GM21423 (cell line): Measurements from ENCODE around the gene CALY.

Experiments used
- ATAC-seq: cut with Tn5 transposase; IDR thresholded peaks from one replicate; pipeline ENCODE4 v1.9.1; 2021; ENCODE audit warnings: mild to moderate bottlenecking, moderate library complexity; ENCODE audit not compliant: unreplicated experiment

The CALY gene

GRCh38 chr10:133314911-133315310 lies 21.8 kb downstream of the CALY start:
- no peak for ATAC-seq

DNA sequence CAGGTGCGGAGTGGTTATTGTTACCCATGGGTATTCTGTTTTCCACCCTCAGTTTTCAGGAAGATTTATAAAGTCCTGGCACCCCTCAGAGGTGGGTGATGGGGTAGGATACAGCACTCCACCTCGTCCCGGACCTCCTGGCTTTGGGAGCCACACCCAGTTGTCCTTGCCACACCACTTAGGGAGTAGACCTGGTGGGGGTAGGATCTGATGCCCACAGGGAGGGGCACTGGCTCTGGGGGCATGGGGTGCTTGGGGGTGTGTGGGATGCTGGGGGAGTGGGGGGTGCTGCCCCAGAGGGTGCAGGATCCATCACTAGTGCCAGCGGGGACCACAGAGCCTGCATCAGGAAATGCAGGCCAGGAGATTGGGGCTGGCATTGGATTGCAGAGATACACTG lies 23.5 kb downstream of the CALY start:
- ATAC-seq, result no peak

GRCh38 chr10:133312769-133313145 lies 23.9 kb downstream of the CALY start:
- ATAC-seq, result no peak

DNA sequence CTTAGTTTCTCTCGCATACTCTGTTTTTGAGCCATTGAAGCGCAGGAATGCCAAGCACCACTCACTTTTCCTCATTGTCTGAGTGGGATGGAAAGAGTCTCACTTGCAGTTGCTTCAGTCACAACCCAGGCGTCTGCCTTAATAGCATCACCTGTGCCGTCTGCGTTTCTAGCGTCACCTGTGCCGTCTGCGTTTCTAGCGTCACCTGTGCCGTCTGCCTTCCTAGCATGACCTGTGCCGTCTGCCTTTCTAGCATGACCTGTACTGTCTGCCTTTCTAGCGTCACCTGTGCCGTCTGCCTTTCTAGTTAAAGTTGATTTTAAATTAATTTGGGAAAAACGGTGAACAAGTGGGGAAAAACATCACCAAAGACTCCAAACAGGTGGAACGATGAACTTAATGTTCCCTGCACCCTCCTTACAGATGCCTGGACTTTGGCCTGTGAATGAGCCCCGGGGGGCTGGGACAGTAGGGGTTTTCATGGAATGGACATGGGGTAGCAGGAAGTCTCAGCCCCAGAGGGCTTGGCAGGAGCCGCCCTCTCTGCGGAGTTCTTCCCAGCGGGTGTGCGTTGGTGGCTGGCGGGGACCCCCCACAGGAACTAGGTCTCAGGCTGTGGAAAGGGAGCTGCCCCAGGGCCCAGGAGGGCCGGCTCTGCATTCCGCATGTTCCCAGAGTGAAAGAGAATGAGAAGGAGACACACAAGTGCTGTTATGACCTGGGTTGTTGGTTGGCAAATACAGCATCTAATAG lies 24.5 kb downstream of the CALY start:
- ATAC-seq, result no peak

GRCh38 chr10:133311570-133311969 lies 25.1 kb downstream of the CALY start:
- ATAC-seq, result no peak

GRCh38 chr10:133310789-133311188 lies 25.9 kb downstream of the CALY start:
- ATAC-seq, result no peak

DNA sequence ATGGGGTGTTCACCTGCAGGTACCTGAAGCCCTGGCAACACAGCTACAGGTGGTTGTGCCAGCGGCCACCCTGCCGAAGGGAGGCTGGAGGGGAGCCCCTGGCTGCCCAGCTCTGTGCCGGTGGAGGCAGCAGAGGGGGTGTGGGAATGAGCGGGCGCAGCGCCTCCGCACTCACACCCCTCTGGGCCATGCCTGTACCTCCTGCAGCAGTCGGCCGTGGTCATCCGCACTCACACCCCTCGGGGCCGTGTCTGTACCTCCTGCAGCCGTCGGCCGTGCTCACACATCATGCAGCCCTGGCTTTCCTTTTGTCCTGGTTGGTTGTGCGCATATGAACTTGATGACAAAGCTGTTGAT lies 26.3 kb downstream of the CALY start:
- no peak for ATAC-seq

DNA sequence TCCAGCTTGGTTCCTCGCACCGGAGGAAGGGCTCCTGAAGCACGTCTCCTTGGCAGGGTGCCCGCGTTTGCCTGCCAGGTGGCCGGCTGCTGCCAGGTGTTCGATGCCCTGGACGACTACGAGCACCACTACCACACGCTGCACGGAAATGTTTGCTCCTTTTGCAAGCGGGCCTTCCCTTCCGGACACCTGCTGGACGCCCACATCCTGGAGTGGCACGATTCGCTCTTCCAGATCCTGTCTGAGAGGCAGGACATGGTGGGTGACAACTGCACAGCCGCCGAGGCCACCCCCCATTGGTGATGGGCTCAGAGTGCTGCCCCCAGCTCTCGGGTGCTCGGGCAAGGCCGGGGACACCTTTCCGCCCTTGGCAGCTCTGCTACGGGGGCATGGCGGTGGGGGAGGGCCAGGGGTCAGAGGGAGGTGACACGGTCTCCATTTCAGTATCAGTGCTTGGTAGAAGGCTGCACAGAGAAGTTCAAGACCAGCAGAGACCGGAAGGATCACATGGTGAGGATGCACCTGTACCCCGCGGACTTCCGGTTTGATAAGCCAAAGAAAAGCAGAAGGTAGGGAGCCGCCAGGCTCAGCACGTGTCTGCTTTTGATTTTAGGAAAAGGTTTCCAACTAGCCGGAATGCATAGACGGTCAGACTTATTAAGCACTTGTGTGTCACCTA lies 26.8 kb downstream of the CALY start:
- ATAC-seq, result no peak

GRCh38 chr10:133309100-133309719 lies 27.5 kb downstream of the CALY start:
- ATAC-seq, result peak; percentile 59

- ATAC-seq, result peak; percentile 70
These were observed 28.1 kb downstream of the CALY start, which contains the start of the genes TUBGCP2 and ZNF511 for GRCh38 chr10:133308421-133309099. TSS of gene TUBGCP2 (minus strand) at chr10:133308872. CDS start at chr10:133302941, 5,931 bp downstream. TSS of gene ZNF511 (plus strand) at chr10:133308914. CDS start at chr10:133308944, 30 bp downstream.

DNA sequence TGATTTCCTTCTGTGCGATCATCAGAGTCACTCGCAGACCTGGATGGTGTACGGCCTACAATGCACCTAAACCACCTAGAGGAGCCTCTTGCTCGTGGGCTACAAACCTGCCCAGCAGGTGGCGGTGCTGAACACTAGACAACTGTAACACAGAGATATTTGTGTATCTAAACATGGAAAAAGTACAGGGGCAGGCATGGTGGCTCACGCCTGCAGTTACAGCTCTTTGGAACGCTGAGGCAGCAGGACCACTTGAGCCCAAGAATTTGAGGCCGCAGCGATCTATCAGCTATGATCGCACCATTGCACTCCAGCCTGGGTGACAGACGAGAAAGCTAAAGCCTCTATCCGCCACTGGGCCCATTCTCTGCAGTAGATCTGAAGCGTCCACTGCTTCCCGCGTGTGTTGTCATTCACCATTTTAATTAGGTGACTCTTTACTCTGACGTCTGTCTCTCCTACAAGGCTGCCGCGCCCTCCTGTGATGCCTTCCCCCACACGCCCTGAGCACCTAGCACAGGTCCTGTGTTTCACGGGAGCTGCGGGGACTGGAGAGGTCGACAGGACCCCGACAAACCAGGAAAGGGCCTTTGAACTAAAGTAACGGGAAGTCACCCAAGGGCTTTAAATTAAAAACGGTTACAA lies 28.8 kb downstream of the CALY start:
- peak; percentile 35 for ATAC-seq

GRCh38 chr10:133306941-133307379 lies 29.7 kb downstream of the CALY start:
- ATAC-seq, result no peak

DNA sequence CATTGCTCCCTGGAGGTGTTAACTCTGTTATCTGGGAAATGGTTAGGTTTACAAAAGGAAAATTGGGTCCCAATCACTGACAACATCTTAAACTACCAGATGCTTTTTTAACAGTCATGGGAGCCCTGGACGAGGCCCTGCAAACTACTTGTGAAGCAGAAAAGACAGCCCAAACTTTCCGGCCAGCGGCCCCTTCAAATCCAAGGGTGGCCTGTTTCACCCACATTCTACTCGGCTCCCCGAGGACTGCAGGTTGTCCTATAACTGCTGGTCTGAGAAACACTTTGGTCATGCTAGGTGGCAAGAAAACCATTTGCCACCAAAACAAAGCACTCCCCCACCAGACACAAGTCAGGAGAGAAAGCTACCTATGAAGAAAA lies 30.6 kb downstream of the CALY start:
- no peak for ATAC-seq

- no peak for ATAC-seq
These were observed 33.5 kb downstream of the CALY start for GRCh38 chr10:133303206-133303605.

DNA sequence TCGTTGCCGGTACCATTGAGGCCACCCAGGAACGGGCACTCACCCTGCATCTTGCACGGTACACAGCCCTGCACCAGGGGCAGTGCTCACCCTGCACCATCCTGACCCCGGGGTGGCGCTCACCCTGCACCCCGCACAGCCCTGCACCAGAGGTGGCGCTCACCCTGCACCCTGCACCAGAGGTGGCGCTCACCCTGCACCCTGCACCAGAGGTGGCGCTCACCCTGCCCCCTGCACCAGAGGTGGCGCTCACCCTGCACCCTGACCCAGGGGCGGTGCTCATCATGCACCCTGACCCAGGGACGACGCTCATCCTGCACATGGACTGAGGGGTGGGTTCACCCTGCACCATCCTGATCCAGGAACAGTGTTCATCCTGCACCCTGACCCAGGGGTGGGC lies 34.5 kb downstream of the CALY start:
- ATAC-seq, result no peak

GRCh38 chr10:133299738-133300137 lies 37.0 kb downstream of the CALY start:
- no peak for ATAC-seq

- no peak for ATAC-seq
These were observed 37.5 kb downstream of the CALY start for GRCh38 chr10:133299224-133299623.

DNA sequence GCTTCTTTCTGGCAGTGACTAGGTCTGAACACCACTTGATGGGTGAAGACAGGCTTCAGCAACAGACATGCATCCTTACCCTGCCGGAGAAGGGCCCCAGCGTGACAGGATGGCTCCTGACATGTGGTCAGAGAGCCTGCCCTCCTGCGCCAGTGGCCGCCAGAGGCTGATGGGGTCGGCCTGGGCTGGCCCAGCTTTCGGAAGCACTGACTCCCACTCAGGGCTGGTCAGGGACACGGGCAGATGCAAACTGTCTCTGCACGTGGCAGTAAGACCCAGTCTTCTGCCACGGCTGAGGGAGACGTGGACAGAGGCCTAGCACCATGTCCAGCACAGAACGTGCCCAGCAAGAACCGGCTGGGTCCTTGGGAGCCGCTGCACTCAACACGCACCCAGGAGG lies 38.2 kb downstream of the CALY start:
- no peak for ATAC-seq

- ATAC-seq, result no peak
These were observed 39.2 kb downstream of the CALY start for GRCh38 chr10:133297504-133297903.

DNA sequence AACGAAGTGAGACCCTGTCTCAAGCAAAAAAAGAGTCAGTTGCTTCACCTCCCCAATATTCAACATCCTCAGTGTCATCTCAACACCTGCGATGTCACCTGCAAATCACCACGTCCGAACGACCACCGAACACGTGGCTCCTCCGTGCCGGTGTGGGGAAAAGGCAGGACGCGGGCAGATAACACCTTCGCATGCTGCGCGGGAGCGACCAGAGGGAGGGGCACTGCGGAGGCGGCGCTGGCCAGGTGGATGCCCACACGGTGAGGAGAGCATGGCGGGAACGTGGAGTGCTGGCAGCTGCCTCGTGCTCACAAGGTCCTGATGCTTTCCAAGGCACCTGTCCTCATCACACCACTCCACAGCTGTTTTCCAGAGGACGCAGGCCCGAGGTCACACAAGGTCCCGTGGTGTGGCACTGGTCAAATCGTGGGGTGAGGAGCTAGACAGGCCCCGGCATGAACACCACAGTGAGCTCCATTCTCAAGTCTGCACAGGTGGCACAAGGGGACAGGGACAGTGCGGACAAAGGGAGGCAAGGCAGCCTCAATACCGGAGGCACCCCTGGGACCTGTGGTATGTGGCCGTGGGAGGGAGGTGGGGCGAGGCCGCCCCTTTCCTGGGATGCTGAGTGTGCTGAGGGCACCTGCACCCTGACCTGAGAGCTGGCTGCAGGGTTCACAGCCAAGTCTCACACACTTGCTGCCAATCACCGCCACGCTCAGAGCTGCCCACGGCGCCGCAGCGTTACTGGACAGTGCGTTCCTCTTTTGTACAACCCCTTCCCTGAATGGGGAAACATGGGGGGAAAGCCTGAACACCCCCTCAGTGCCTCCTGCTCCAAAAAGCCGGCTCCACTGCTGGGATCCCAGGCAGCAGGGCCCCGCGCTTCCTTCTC lies 41.0 kb downstream of the CALY start:
- ATAC-seq, result no peak
